Measurements from ENCODE around the gene AARS2.

AARS2 gene

GRCh38 chr6:44264154-44265006 lies 48.8 kb downstream of the AARS2 start:
- Histone ChIP-seq H3K9me3 (ENCODE audit: control insufficient read depth, low read length) (no peaks in the 10 kb centered on the region), H3K4me1 (ENCODE audit: control insufficient read depth, insufficient read depth, low read length) (peaks cover 41% of the 10 kb centered on the region), H3K27me3 (ENCODE audit: control insufficient read depth, insufficient read depth, low read length, poor library complexity, severe bottlenecking) (peaks cover 7% of the 10 kb centered on the region), H3K27ac (ENCODE audit: insufficient read depth, low read depth, low read length, poor library complexity, severe bottlenecking) (no peak overlapping the region), H3K4me3 (ENCODE audit: insufficient read depth, low read depth, low read length) (peak overlapping the region; percentile 66), H3K36me3 (ENCODE audit: control insufficient read depth, insufficient read depth, low read length) (peaks cover 4% of the 10 kb centered on the region)
- WGBS, 2 experiments: 10 to 14% methylated on average over 13 of the region's 13 CpGs

- Histone ChIP-seq H3K27me3 (ENCODE audit: control insufficient read depth, insufficient read depth, low read length, poor library complexity, severe bottlenecking) (no peaks in the 10 kb centered on the region), H3K4me3 (ENCODE audit: insufficient read depth, low read depth, low read length) (peak overlapping the region; percentile 66), H3K27ac (ENCODE audit: insufficient read depth, low read depth, low read length, poor library complexity, severe bottlenecking) (no peak overlapping the region), H3K36me3 (ENCODE audit: control insufficient read depth, insufficient read depth, low read length) (peaks cover 4% of the 10 kb centered on the region), H3K9me3 (ENCODE audit: control insufficient read depth, low read length) (no peaks in the 10 kb centered on the region), H3K4me1 (ENCODE audit: control insufficient read depth, insufficient read depth, low read length) (peaks cover 34% of the 10 kb centered on the region)
- 45 to 46% methylated on average over 8 to 9 of the region's 9 CpGs for WGBS, 2 experiments
Measured at GRCh38 chr6:44263354-44264100, 49.6 kb downstream of the AARS2 start.

- Histone ChIP-seq H3K36me3 (ENCODE audit: control insufficient read depth, insufficient read depth, low read length) (peaks cover 4% of the 10 kb centered on the region), H3K4me1 (ENCODE audit: control insufficient read depth, insufficient read depth, low read length) (peaks cover 31% of the 10 kb centered on the region), H3K27ac (ENCODE audit: insufficient read depth, low read depth, low read length, poor library complexity, severe bottlenecking) (no peak overlapping the region), H3K4me3 (ENCODE audit: insufficient read depth, low read depth, low read length) (no peak overlapping the region), H3K9me3 (ENCODE audit: control insufficient read depth, low read length) (no peaks in the 10 kb centered on the region), H3K27me3 (ENCODE audit: control insufficient read depth, insufficient read depth, low read length, poor library complexity, severe bottlenecking) (no peaks in the 10 kb centered on the region)
- 78 to 85% methylated on average over 7 of the region's 7 CpGs for WGBS, 2 experiments
Measured at GRCh38 chr6:44262467-44263353, 50.4 kb downstream of the AARS2 start.

GRCh38 chr6:44261581-44261980 lies 51.6 kb downstream of the AARS2 start:
- H3K27ac ChIP-seq (ENCODE audit: insufficient read depth, low read depth, low read length, poor library complexity, severe bottlenecking): no peak overlapping the region
- H3K4me3 ChIP-seq (ENCODE audit: insufficient read depth, low read depth, low read length): no peak overlapping the region
- no peaks in the 10 kb centered on the region for H3K9me3 ChIP-seq (ENCODE audit: control insufficient read depth, low read length)
- WGBS, 2 experiments: 96% methylated on average over 8 of the region's 8 CpGs
- peaks cover 4% of the 10 kb centered on the region for H3K36me3 ChIP-seq (ENCODE audit: control insufficient read depth, insufficient read depth, low read length)
- peaks cover 33% of the 10 kb centered on the region for H3K4me1 ChIP-seq (ENCODE audit: control insufficient read depth, insufficient read depth, low read length)
- no peaks in the 10 kb centered on the region for H3K27me3 ChIP-seq (ENCODE audit: control insufficient read depth, insufficient read depth, low read length, poor library complexity, severe bottlenecking)

GRCh38 chr6:44260451-44261297 lies 52.5 kb downstream of the AARS2 start:
- H3K27me3 ChIP-seq (ENCODE audit: control insufficient read depth, insufficient read depth, low read length, poor library complexity, severe bottlenecking): no peaks in the 10 kb centered on the region
- peaks cover 4% of the 10 kb centered on the region for H3K36me3 ChIP-seq (ENCODE audit: control insufficient read depth, insufficient read depth, low read length)
- WGBS, 2 experiments: 92 to 97% methylated on average over 6 of the region's 6 CpGs
- no peak overlapping the region for H3K27ac ChIP-seq (ENCODE audit: insufficient read depth, low read depth, low read length, poor library complexity, severe bottlenecking)
- H3K4me3 ChIP-seq (ENCODE audit: insufficient read depth, low read depth, low read length): no peak overlapping the region
- no peaks in the 10 kb centered on the region for H3K9me3 ChIP-seq (ENCODE audit: control insufficient read depth, low read length)
- H3K4me1 ChIP-seq (ENCODE audit: control insufficient read depth, insufficient read depth, low read length): peaks cover 33% of the 10 kb centered on the region

GRCh38 chr6:44260011-44260410 lies 53.1 kb downstream of the AARS2 start:
- no peaks in the 10 kb centered on the region for H3K27me3 ChIP-seq (ENCODE audit: control insufficient read depth, insufficient read depth, low read length, poor library complexity, severe bottlenecking)
- H3K4me1 ChIP-seq (ENCODE audit: control insufficient read depth, insufficient read depth, low read length): peaks cover 33% of the 10 kb centered on the region
- H3K4me3 ChIP-seq (ENCODE audit: insufficient read depth, low read depth, low read length): no peak overlapping the region
- H3K9me3 ChIP-seq (ENCODE audit: control insufficient read depth, low read length): no peaks in the 10 kb centered on the region
- peaks cover 4% of the 10 kb centered on the region for H3K36me3 ChIP-seq (ENCODE audit: control insufficient read depth, insufficient read depth, low read length)
- no peak overlapping the region for H3K27ac ChIP-seq (ENCODE audit: insufficient read depth, low read depth, low read length, poor library complexity, severe bottlenecking)
- WGBS, 2 experiments: 93 to 96% methylated on average over 8 of the region's 8 CpGs

GRCh38 chr6:44258921-44259320 lies 54.2 kb downstream of the AARS2 start:
- H3K27ac ChIP-seq (ENCODE audit: insufficient read depth, low read depth, low read length, poor library complexity, severe bottlenecking): no peak overlapping the region
- H3K4me1 ChIP-seq (ENCODE audit: control insufficient read depth, insufficient read depth, low read length): peaks cover 24% of the 10 kb centered on the region
- 91 to 93% methylated on average over 3 of the region's 3 CpGs for WGBS, 2 experiments
- H3K36me3 ChIP-seq (ENCODE audit: control insufficient read depth, insufficient read depth, low read length): peaks cover 8% of the 10 kb centered on the region
- H3K9me3 ChIP-seq (ENCODE audit: control insufficient read depth, low read length): no peaks in the 10 kb centered on the region
- H3K4me3 ChIP-seq (ENCODE audit: insufficient read depth, low read depth, low read length): no peak overlapping the region
- H3K27me3 ChIP-seq (ENCODE audit: control insufficient read depth, insufficient read depth, low read length, poor library complexity, severe bottlenecking): no peaks in the 10 kb centered on the region

- H3K27me3 ChIP-seq (ENCODE audit: control insufficient read depth, insufficient read depth, low read length, poor library complexity, severe bottlenecking): no peaks in the 10 kb centered on the region
- H3K27ac ChIP-seq (ENCODE audit: insufficient read depth, low read depth, low read length, poor library complexity, severe bottlenecking): no peak overlapping the region
- no peak overlapping the region for H3K4me3 ChIP-seq (ENCODE audit: insufficient read depth, low read depth, low read length)
- peaks cover 12% of the 10 kb centered on the region for H3K36me3 ChIP-seq (ENCODE audit: control insufficient read depth, insufficient read depth, low read length)
- H3K9me3 ChIP-seq (ENCODE audit: control insufficient read depth, low read length): no peaks in the 10 kb centered on the region
- 83 to 86% methylated on average over 9 of the region's 9 CpGs for WGBS, 2 experiments
- H3K4me1 ChIP-seq (ENCODE audit: control insufficient read depth, insufficient read depth, low read length): peaks cover 19% of the 10 kb centered on the region
Measured at GRCh38 chr6:44258325-44258863, 54.8 kb downstream of the AARS2 start.

- H3K4me3 ChIP-seq (ENCODE audit: insufficient read depth, low read depth, low read length): peak overlapping the region; percentile 85
- H3K27me3 ChIP-seq (ENCODE audit: control insufficient read depth, insufficient read depth, low read length, poor library complexity, severe bottlenecking): no peaks in the 10 kb centered on the region
- H3K36me3 ChIP-seq (ENCODE audit: control insufficient read depth, insufficient read depth, low read length): peaks cover 17% of the 10 kb centered on the region
- H3K4me1 ChIP-seq (ENCODE audit: control insufficient read depth, insufficient read depth, low read length): peaks cover 14% of the 10 kb centered on the region
- no peaks in the 10 kb centered on the region for H3K9me3 ChIP-seq (ENCODE audit: control insufficient read depth, low read length)
- H3K27ac ChIP-seq (ENCODE audit: insufficient read depth, low read depth, low read length, poor library complexity, severe bottlenecking): no peak overlapping the region
- 43 to 45% methylated on average over 15 of the region's 15 CpGs for WGBS, 2 experiments
Measured at GRCh38 chr6:44257753-44258324, 55.3 kb downstream of the AARS2 start.
